HCEC 1CT (cell line): ENCODE data around the gene SNX25.
A peak's percentile ranks its signal among the peaks of the same experiment; 100 is the strongest.
"Not testable (repeated sequence)": the region's sequence is repeated elsewhere in the genome, so short reads cannot be mapped to it uniquely, and the experiment has no call there.

Source experiments
- DNase-seq: peaks from one replicate; pipeline ENCODE4 v3.0.0-alpha.2; 2017

SNX25 gene

GRCh38 chr4:185311113-185311888 is 101.9 kb downstream of the SNX25 start:
- no peak for DNase-seq

- no peak for DNase-seq
Observed at GRCh38 chr4:185312699-185313098, 103.3 kb downstream of the SNX25 start.

- DNase-seq = not testable (repeated sequence)
Observed at GRCh38 chr4:185317462-185317861, 108.1 kb downstream of the SNX25 start.

GRCh38 chr4:185317880-185318279 is 108.5 kb downstream of the SNX25 start:
- DNase-seq = no peak

- no peak for DNase-seq
Observed at GRCh38 chr4:185318679-185319078, 109.3 kb downstream of the SNX25 start.

- no peak for DNase-seq
Observed at GRCh38 chr4:185322803-185323202, 113.4 kb downstream of the SNX25 start.

- DNase-seq = no peak
Observed at GRCh38 chr4:185323606-185324005, 114.2 kb downstream of the SNX25 start.

- DNase-seq = not testable (repeated sequence)
Observed at GRCh38 chr4:185324361-185324760, 115.0 kb downstream of the SNX25 start.

- not testable (repeated sequence) for DNase-seq
Observed at GRCh38 chr4:185325721-185326120, 116.3 kb downstream of the SNX25 start.

GRCh38 chr4:185328586-185328985 is 119.2 kb downstream of the SNX25 start:
- DNase-seq = no peak

GRCh38 chr4:185329879-185330510 is 120.6 kb downstream of the SNX25 start:
- not testable (repeated sequence) for DNase-seq

- no peak for DNase-seq
Observed at GRCh38 chr4:185332575-185333464, 123.4 kb downstream of the SNX25 start.

GRCh38 chr4:185334326-185334725 is 124.9 kb downstream of the SNX25 start:
- DNase-seq = no peak

GRCh38 chr4:185335579-185335978 is 126.2 kb downstream of the SNX25 start:
- no peak for DNase-seq

GRCh38 chr4:185339941-185340340 is 130.5 kb downstream of the SNX25 start:
- no peak for DNase-seq

GRCh38 chr4:185341377-185341776 is 132.0 kb downstream of the SNX25 start:
- no peak for DNase-seq

GRCh38 chr4:185341841-185342240 is 132.4 kb downstream of the SNX25 start:
- no peak for DNase-seq

- no peak for DNase-seq
Observed at GRCh38 chr4:185343726-185344581, 134.6 kb downstream of the SNX25 start.

- DNase-seq = no peak
Observed at GRCh38 chr4:185344743-185345538, 135.5 kb downstream of the SNX25 start.

GRCh38 chr4:185346975-185347601 is 137.7 kb downstream of the SNX25 start:
- DNase-seq = peak; percentile 20

GRCh38 chr4:185351691-185352090 is 142.3 kb downstream of the SNX25 start:
- DNase-seq = no peak
